Caco-2 (cell line): ENCODE measurements around the gene TACC2. TPM values are rescaled to one million over a fixed set of nuclear protein-coding genes. Genes with fewer than 3 reads are reported as not detected.

Source experiments
- BruUV-seq: library from RNA; stranded (reverse); fragments of 400-500 nt; replicated peaks from 2 replicates; lab custom pipeline; 2021; lab: Mats Ljungman, UMichigan
- CTCF ChIA-PET: fragments of 300-600 bp; sonication (Branson Sonifier 250); formaldehyde crosslinking; loops from one replicate; lab custom pipeline; 2022; ENCODE audit warnings: antibody characterized with exemption; lab: Charles Lee
- POLR2A ChIA-PET: fragments of 300-600 bp; sonication (Branson Sonifier 250); formaldehyde crosslinking; loops from one replicate; lab custom pipeline; 2022; ENCODE audit warnings: antibody characterized with exemption; lab: Charles Lee
- DNase-seq, 2 experiments: peaks; one replicate each; pipeline versions ENCODE4 v3.0.0 to v3.0.0-alpha.2; 2020 to 2022
- H3K27me3 ChIP-seq: replicated peaks from 2 replicates; pipeline ENCODE4 v1.6.0; 2011; ENCODE audit warnings: low read length; ENCODE audit not compliant: control insufficient read depth, insufficient read depth
- H3K36me3 ChIP-seq: 2 replicates; pipeline ENCODE4 v1.5.1; 2011; ENCODE audit warnings: low read length; ENCODE audit not compliant: control insufficient read depth, insufficient read depth
- H3K4me1 ChIP-seq: fragments of 250-450 bp; sonication (Bioruptor Pico); 2 replicates; pipeline ENCODE4 v1.5.1; 2020; ENCODE audit warnings: mild to moderate bottlenecking
- H3K4me3 ChIP-seq: 2 replicates; pipeline ENCODE4 v1.5.1; 2011; ENCODE audit warnings: low read depth, mild to moderate bottlenecking, control low read depth, low read length
- H3K9me3 ChIP-seq: fragments of 250-450 bp; sonication (Bioruptor Pico); 2 replicates; pipeline ENCODE4 v1.5.1; 2020; ENCODE audit warnings: mild to moderate bottlenecking, moderate library complexity
- H3K27ac Mint-ChIP-seq: one replicate; pipeline ENCODE4 v1.8.0; 2022; ENCODE audit warnings: mixed read lengths; ENCODE audit not compliant: unreplicated experiment
- H3K27me3 Mint-ChIP-seq: one replicate; pipeline ENCODE4 v1.8.0; 2022; ENCODE audit warnings: mixed read lengths; ENCODE audit not compliant: insufficient read depth, unreplicated experiment
- H3K36me3 Mint-ChIP-seq: one replicate; pipeline ENCODE4 v1.8.0; 2022; ENCODE audit warnings: mild to moderate bottlenecking, mixed read lengths; ENCODE audit not compliant: insufficient read depth, unreplicated experiment
- H3K4me1 Mint-ChIP-seq: one replicate; pipeline ENCODE4 v1.8.0; 2022; ENCODE audit warnings: low read depth, mixed read lengths; ENCODE audit not compliant: unreplicated experiment
- H3K4me3 Mint-ChIP-seq: one replicate; pipeline ENCODE4 v1.8.0; 2022; ENCODE audit warnings: mild to moderate bottlenecking, moderate library complexity, mixed read lengths; ENCODE audit not compliant: unreplicated experiment
- H3K9me3 Mint-ChIP-seq: one replicate; pipeline ENCODE4 v1.8.0; 2022; ENCODE audit warnings: mixed read lengths; ENCODE audit not compliant: unreplicated experiment
- intact Hi-C: fragments of 100-400 bp; cut with micrococcal nuclease; formaldehyde crosslinking; loops from one replicate; pipeline ENCODE4 v1.10.0; 2022; ENCODE audit not compliant: unreplicated experiment
- total RNA-seq: library from RNA; stranded (reverse); gene quantifications from 2 replicates; pipeline ENCODE4 v1.2.3, GENCODE V29; 2022
- TF ChIP-seq, protein P1 (sequence below), 2 experiments: fragments of 200-600 bp in 1 of 2; IDR thresholded peaks; 1 replicate in 1 of 2; 2 replicates in 1 of 2; pipeline versions ENCODE4 v1.5.1 to v1.8.0; 2011 to 2022; ENCODE audit warnings: antibody characterized with exemption in 1 of 2, control low read depth in 1 of 2, inconsistent platforms in 1 of 2, low read depth in 1 of 2, low read length in 1 of 2, mild to moderate bottlenecking in 1 of 2, moderate library complexity in 1 of 2; ENCODE audit not compliant: insufficient read depth in 1 of 2, severe bottlenecking in 1 of 2, unreplicated experiment in 1 of 2

The TACC2 gene
- total RNA-seq, 1 experiment from 2014 or later, result 117 TPM

DNA sequence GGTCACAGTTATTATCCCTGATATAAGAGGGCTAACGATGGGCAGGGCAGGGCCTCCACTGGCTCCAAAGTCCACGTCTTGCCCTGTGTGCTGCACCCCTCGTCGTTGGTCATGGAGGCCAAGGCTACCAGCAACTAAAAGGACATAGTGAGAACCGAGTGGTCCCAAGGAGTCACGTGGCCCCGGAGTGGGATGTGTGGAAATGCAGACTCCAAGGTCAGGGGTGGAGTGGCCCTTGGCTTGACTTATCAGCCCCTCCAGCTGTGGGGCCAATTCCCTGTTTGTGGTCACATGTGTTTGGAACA lies 312.8 kb downstream of the TACC2 start:
- H3K36me3 ChIP-seq, result no peaks in the 10 kb centered on the region
- BruUV-seq, result no TSS peak
- POLR2A ChIA-PET, result no interaction called here
- H3K27ac Mint-ChIP-seq, result no peak overlapping the region
- H3K4me1 Mint-ChIP-seq, result peaks cover 5% of the 10 kb centered on the region
- no peaks in the 10 kb centered on the region for H3K9me3 ChIP-seq
- H3K9me3 Mint-ChIP-seq, result peaks cover 13% of the 10 kb centered on the region
- no peaks in the 10 kb centered on the region for H3K4me1 ChIP-seq
- no peaks in the 10 kb centered on the region for H3K27me3 Mint-ChIP-seq
- TF ChIP-seq, protein P1, sequence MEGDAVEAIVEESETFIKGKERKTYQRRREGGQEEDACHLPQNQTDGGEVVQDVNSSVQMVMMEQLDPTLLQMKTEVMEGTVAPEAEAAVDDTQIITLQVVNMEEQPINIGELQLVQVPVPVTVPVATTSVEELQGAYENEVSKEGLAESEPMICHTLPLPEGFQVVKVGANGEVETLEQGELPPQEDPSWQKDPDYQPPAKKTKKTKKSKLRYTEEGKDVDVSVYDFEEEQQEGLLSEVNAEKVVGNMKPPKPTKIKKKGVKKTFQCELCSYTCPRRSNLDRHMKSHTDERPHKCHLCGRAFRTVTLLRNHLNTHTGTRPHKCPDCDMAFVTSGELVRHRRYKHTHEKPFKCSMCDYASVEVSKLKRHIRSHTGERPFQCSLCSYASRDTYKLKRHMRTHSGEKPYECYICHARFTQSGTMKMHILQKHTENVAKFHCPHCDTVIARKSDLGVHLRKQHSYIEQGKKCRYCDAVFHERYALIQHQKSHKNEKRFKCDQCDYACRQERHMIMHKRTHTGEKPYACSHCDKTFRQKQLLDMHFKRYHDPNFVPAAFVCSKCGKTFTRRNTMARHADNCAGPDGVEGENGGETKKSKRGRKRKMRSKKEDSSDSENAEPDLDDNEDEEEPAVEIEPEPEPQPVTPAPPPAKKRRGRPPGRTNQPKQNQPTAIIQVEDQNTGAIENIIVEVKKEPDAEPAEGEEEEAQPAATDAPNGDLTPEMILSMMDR (IDR thresholded peaks at IDR 0.05; ENCODE audit: insufficient read depth in 1 of 2, low read depth in 1 of 2, low read length in 1 of 2, severe bottlenecking in 1 of 2, unreplicated experiment in 1 of 2), result no peak
- DNase-seq, result no peak
- CTCF ChIA-PET, result interaction anchor here (0.7 to 1.3 kb wide), 3 partner anchors 9 to 206 kb away, joined by 3 to 5 read pairs (median 3); no protein-coding TSS in a partner anchor
- H3K36me3 Mint-ChIP-seq, result no peaks in the 10 kb centered on the region
- no peak overlapping the region for H3K4me3 Mint-ChIP-seq
- no peaks in the 10 kb centered on the region for H3K27me3 ChIP-seq
- H3K4me3 ChIP-seq, result no peak overlapping the region
- intact Hi-C loops, result no loop called here

DNA sequence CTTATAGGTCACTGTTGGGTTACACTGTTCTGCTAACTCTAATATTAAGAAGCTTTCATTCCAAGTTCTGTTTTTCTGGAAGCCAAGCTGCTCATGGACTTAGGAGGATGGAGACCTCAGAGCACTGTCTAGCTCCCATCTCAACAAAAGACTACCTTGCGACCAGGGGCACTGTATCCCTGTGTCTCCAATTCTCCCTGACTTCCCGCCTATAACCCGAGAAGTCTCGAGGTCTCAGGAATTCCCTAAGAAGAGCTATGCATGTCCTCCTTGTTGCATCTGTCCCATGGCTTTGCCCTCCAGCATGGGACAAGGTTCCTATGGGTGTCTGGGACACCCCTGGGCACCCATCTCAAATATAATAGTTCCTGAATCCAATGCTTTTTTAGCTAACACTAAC lies 313.4 kb downstream of the TACC2 start:
- ChIA-PET POLR2A (no interaction called here), CTCF (interaction anchor here (0.7 to 1.3 kb wide), 3 partner anchors 8 to 206 kb away, joined by 3 to 5 read pairs (median 3); no protein-coding TSS in a partner anchor)
- no peaks in the 10 kb centered on the region for H3K36me3 Mint-ChIP-seq
- intact Hi-C loops, result no loop called here
- peaks cover 5% of the 10 kb centered on the region for H3K4me1 Mint-ChIP-seq
- no TSS peak for BruUV-seq
- TF ChIP-seq, protein P1 (IDR thresholded peaks at IDR 0.05; ENCODE audit: insufficient read depth in 1 of 2, low read depth in 1 of 2, low read length in 1 of 2, severe bottlenecking in 1 of 2, unreplicated experiment in 1 of 2), result no peak
- H3K4me1 ChIP-seq, result peaks cover 4% of the 10 kb centered on the region
- no peak overlapping the region for H3K4me3 ChIP-seq
- no peak for DNase-seq
- H3K27me3 Mint-ChIP-seq, result no peaks in the 10 kb centered on the region
- H3K36me3 ChIP-seq, result no peaks in the 10 kb centered on the region
- H3K4me3 Mint-ChIP-seq, result no peak overlapping the region
- no peak overlapping the region for H3K27ac Mint-ChIP-seq
- H3K27me3 ChIP-seq, result no peaks in the 10 kb centered on the region
- H3K9me3 Mint-ChIP-seq, result peaks cover 13% of the 10 kb centered on the region
- no peaks in the 10 kb centered on the region for H3K9me3 ChIP-seq

DNA sequence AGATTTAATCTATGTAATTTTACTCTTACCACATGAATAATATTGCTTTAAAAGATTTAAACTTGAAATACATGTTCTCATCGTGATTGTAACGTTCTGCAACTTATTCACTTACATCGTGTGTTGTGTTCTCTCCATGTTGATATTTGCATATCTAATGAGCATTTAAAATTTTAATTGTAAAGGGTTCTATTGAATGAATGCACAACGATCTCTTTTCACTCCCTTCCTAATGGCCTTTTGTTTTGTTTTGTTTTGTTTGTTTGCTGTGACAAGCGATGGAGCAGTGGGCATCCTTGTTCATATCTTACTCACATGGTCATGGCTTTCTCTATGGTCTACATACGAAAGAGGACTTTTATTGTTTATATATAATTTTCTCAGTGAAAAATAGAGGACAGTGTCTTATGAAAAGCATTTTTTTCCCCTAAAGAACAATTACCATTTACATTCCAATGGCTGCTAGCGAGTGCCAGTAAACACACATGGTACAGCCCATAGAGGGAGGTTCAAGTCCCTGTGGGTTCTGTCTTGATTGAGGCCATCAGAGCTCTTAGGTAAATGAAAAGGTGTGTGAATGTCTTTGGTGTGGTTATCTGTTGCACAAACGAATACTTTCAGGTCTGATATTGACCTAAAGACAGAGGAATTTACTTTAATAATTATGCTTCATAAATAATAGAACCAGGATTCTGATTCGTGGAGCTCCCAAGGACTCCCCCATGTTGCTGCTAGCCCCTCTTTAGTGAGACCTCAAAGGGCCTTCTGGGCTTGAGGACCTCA lies 314.5 kb downstream of the TACC2 start:
- Mint-ChIP-seq H3K27ac (no peak overlapping the region), H3K36me3 (peaks cover 5% of the 10 kb centered on the region), H3K4me3 (no peak overlapping the region), H3K27me3 (no peaks in the 10 kb centered on the region), H3K4me1 (peaks cover 14% of the 10 kb centered on the region), H3K9me3 (peaks cover 13% of the 10 kb centered on the region)
- BruUV-seq, result no TSS peak
- Histone ChIP-seq H3K9me3 (no peaks in the 10 kb centered on the region), H3K4me1 (peaks cover 15% of the 10 kb centered on the region), H3K27me3 (no peaks in the 10 kb centered on the region), H3K36me3 (no peaks in the 10 kb centered on the region), H3K4me3 (no peak overlapping the region)
- POLR2A ChIA-PET, result no interaction called here
- TF ChIP-seq, protein P1 (IDR thresholded peaks at IDR 0.05; ENCODE audit: insufficient read depth in 1 of 2, low read depth in 1 of 2, low read length in 1 of 2, severe bottlenecking in 1 of 2, unreplicated experiment in 1 of 2), result no peak
- intact Hi-C loops, result no loop called here
- no peak for DNase-seq
- CTCF ChIA-PET, result no interaction called here

Other genes with a start within 250 kb of the TACC2 start
- 75.2 and 76.9 TPM in 2 replicates for gene ATE1, start 61.1 kb upstream of the TACC2 start, total RNA-seq
- 106 and 111 TPM in 2 replicates for gene NSMCE4A, start 13.9 kb upstream of the TACC2 start, total RNA-seq